Dermis lymphatic vessel endothelial cell (primary cell): ENCODE data around the gene SDR42E1. TPM values are rescaled to one million over a fixed set of nuclear protein-coding genes. Genes with fewer than 3 reads are reported as not detected.

Experiments used
- total RNA-seq: library from RNA; depleted of rRNA; stranded (reverse); fragments of >200 nt; gene quantifications from 2 replicates; pipeline ENCODE4 v1.2.1, GENCODE V29; 2014

SDR42E1 gene, protein sequence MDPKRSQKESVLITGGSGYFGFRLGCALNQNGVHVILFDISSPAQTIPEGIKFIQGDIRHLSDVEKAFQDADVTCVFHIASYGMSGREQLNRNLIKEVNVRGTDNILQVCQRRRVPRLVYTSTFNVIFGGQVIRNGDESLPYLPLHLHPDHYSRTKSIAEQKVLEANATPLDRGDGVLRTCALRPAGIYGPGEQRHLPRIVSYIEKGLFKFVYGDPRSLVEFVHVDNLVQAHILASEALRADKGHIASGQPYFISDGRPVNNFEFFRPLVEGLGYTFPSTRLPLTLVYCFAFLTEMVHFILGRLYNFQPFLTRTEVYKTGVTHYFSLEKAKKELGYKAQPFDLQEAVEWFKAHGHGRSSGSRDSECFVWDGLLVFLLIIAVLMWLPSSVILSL
- total RNA-seq = 1.7 and 4.5 TPM in 2 replicates

DNA sequence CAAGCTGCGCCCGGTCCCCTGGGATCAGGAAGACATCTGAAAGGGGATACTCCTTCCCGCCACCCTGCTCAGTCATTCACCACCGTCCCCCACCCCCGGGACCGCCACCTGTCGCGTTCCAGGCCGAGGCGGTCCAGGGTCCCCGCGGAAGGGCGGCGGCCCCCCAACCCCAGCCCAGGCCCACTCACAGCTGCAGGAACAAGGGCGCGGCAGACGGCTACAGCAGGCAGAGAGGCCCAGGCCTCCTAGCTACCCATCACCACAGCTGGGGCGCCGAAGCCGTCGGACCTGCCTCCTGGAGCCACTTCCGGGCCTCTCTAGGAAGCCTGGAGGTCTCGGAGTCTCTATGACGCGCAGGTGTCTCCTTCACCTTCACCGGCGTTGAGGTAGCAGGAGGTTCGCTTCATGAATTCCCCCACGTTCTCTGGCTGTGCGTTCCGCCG, at the start of gene SDR42E1:
Gene SDR42E1 (minus strand): TSS at position 272 of the 443 bp plus-strand sequence. CDS start 10,612 bp downstream, outside the sequence.

DNA sequence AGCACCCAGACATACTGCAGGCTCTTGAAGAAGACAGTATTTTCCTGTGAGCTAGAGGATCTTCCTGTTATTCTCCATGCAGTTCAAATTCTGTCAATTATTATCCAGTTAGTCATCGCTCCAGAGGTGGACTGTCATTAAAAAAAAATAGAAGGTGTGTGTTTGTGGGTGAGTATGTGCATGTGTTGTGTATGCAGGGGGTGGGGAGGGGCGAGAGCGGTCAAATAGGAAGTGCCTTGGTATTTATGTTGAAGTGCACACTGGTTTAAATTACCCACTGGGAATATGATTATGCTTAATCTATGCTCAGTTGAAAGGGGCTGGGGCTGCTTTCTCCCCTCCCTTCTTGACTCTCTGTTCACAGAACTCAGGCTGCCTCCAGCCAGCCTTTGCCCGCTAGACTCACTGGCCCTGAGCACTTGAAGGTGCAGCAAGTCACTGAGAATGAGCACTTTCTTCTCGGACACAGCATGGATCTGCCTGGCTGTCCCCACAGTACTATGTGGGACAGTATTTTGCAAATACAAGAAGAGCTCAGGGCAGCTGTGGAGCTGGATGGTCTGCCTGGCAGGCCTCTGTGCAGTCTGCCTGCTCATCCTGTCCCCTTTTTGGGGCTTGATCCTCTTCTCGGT, 23.8 kb upstream of the SDR42E1 start, which contains the start of gene HSD17B2:
Gene HSD17B2 (plus strand): TSS at position 273 of the 632 bp plus-strand sequence. CDS start 172 bp downstream, at position 445.

Other genes starting within 250 kb of the SDR42E1 start
- 16.5 and 17.2 TPM in 2 replicates for gene PLCG2, start 232.2 kb downstream of the SDR42E1 start, total RNA-seq
- gene HSD17B2, start 23.8 kb upstream of the SDR42E1 start, total RNA-seq = 65.4 and 362 TPM in 2 replicates
- 16.8 and 17.8 TPM in 2 replicates for gene MPHOSPH6, start 158.8 kb upstream of the SDR42E1 start, total RNA-seq